ENCODE results near the gene ACOT6.
"Not testable (repeated sequence)": the region's sequence is repeated elsewhere in the genome, so short reads cannot be mapped to it uniquely, and the experiment has no call there.

- not testable (repeated sequence) for TF ChIP-seq RAD21 (conservative IDR thresholded peaks at IDR 0.05 in 1 of 2, IDR thresholded peaks at IDR 0.05 in 1 of 2); BHLHE40 (IDR thresholded peaks at IDR 0.05; ENCODE audit: low read depth, low read length)
Observed at GRCh38 chr14:73574251-73574650, 38.1 kb upstream of the ACOT6 start.

Measured in A549 (cell line).